ENCODE data around the gene ZMAT5.

- TF ChIP-seq CTCF (IDR thresholded peaks at IDR 0.05 in 2 of 3, conservative IDR thresholded peaks at IDR 0.05 in 1 of 3; ENCODE audit: borderline replicate concordance in 1 of 3, insufficient read depth in 1 of 3, low read depth in 2 of 3, low read length in 2 of 3), result no peak
- TF ChIP-seq EZH2 (IDR thresholded peaks at IDR 0.05), result no peak
- TF ChIP-seq ZBTB33 (IDR thresholded peaks at IDR 0.05; ENCODE audit: extremely low read depth, insufficient replicate concordance, low read length), result no peak
- TF ChIP-seq SRF (IDR thresholded peaks at IDR 0.05; ENCODE audit: low read depth), result no peak
- no peak for TF ChIP-seq POLR2A (IDR thresholded peaks at IDR 0.05; ENCODE audit: borderline replicate concordance, extremely low read depth, insufficient read depth, insufficient read length)
- no peak for TF ChIP-seq TCF7L2 (IDR thresholded peaks at IDR 0.05; ENCODE audit: borderline replicate concordance, extremely low read depth, insufficient read depth, insufficient read length)
- no peak for TF ChIP-seq EZH2phosphoT487 (IDR thresholded peaks at IDR 0.05; ENCODE audit: borderline replicate concordance)
- TF ChIP-seq SIN3A (IDR thresholded peaks at IDR 0.05; ENCODE audit: low read depth), result no peak
Measured at GRCh38 chr22:29722151-29722550, 44.7 kb downstream of the ZMAT5 start.
